ENCODE data around the gene PTPRM.

GRCh38 chr18:7805096-7805495, 238.0 kb downstream of the PTPRM start:
- no peak for TF ChIP-seq TCF7L2 (IDR thresholded peaks at IDR 0.05; ENCODE audit: low read depth, low read length)
- no peak for TF ChIP-seq POLR2AphosphoS5 (IDR thresholded peaks at IDR 0.05; ENCODE audit: low read depth, low read length)

Data from Panc1 (cell line).